HEK293 (cell line): ENCODE measurements around the gene SDF2L1.

Experiments
- HIC1 ChIP-seq: fragments of 450-650 bp; formaldehyde crosslinking; IDR thresholded peaks from 2 replicates; pipeline ENCODE4 v1.5.1; 2016; ENCODE audit warnings: missing biosample characterization, missing genetic modification characterization
- INSM2 ChIP-seq: fragments of 450-650 bp; formaldehyde crosslinking; IDR thresholded peaks from 2 replicates; pipeline ENCODE4 v1.5.1; 2016; ENCODE audit warnings: missing biosample characterization, missing genetic modification characterization
- KLF17 ChIP-seq: fragments of 450-650 bp; formaldehyde crosslinking; IDR thresholded peaks from 2 replicates; pipeline ENCODE4 v1.5.1; 2016; ENCODE audit warnings: missing biosample characterization, missing genetic modification characterization
- PBX3 ChIP-seq: sonication (generic); formaldehyde crosslinking; IDR thresholded peaks from 2 replicates; pipeline ENCODE4 v1.8.1; 2022; ENCODE audit warnings: mild to moderate bottlenecking, moderate library complexity, missing genetic modification reagents
- PRDM4 ChIP-seq: fragments of 450-650 bp; formaldehyde crosslinking; IDR thresholded peaks from 2 replicates; pipeline ENCODE4 v1.5.1; 2017; ENCODE audit warnings: missing biosample characterization, missing genetic modification characterization
- ZBTB7A ChIP-seq: fragments of 450-650 bp; formaldehyde crosslinking; IDR thresholded peaks from 2 replicates; pipeline ENCODE4 v1.5.1; 2016; ENCODE audit warnings: low read depth, missing biosample characterization, missing genetic modification characterization
- ZNF146 ChIP-seq: fragments of 450-650 bp; formaldehyde crosslinking; IDR thresholded peaks from 2 replicates; pipeline ENCODE4 v1.5.1; 2016; ENCODE audit warnings: missing biosample characterization, missing genetic modification characterization
- ZNF155 ChIP-seq: fragments of 450-650 bp; formaldehyde crosslinking; IDR thresholded peaks from 2 replicates; pipeline ENCODE4 v1.5.1; 2016; ENCODE audit warnings: missing biosample characterization, missing genetic modification characterization
- ZNF24 ChIP-seq: fragments of 450-650 bp; formaldehyde crosslinking; IDR thresholded peaks from 2 replicates; pipeline ENCODE4 v1.5.1; 2016; ENCODE audit warnings: missing biosample characterization, missing genetic modification characterization
- ZNF426 ChIP-seq: fragments of 450-650 bp; formaldehyde crosslinking; IDR thresholded peaks from 2 replicates; pipeline ENCODE4 v1.5.1; 2017; ENCODE audit warnings: missing biosample characterization, missing genetic modification characterization, mild to moderate bottlenecking, inconsistent platforms, moderate library complexity
- ZNF488 ChIP-seq: fragments of 450-650 bp; formaldehyde crosslinking; IDR thresholded peaks from 2 replicates; pipeline ENCODE4 v1.5.1; 2016; ENCODE audit warnings: missing biosample characterization, missing genetic modification characterization
- ZNF510 ChIP-seq: fragments of 450-650 bp; formaldehyde crosslinking; IDR thresholded peaks from 2 replicates; pipeline ENCODE4 v1.5.1; 2018; ENCODE audit warnings: mild to moderate bottlenecking, missing genetic modification characterization, missing biosample characterization; ENCODE audit not compliant: insufficient replicate concordance
- ZNF518A ChIP-seq: fragments of 450-650 bp; formaldehyde crosslinking; conservative IDR thresholded peaks from 2 replicates; pipeline ENCODE4 v1.5.1; 2016; ENCODE audit warnings: low read depth, missing biosample characterization, missing genetic modification characterization
- ZNF629 ChIP-seq: fragments of 450-650 bp; formaldehyde crosslinking; IDR thresholded peaks from 2 replicates; pipeline ENCODE4 v1.5.1; 2017; ENCODE audit warnings: missing biosample characterization, missing genetic modification characterization
- ZNF660 ChIP-seq: fragments of 450-650 bp; IDR thresholded peaks from 2 replicates; pipeline ENCODE4 v1.5.1; 2018; ENCODE audit warnings: missing biosample characterization, mild to moderate bottlenecking, missing genetic modification characterization
- ZNF692 ChIP-seq: fragments of 450-650 bp; formaldehyde crosslinking; IDR thresholded peaks from 2 replicates; pipeline ENCODE4 v1.5.1; 2016; ENCODE audit warnings: missing biosample characterization, missing genetic modification characterization
- ZNF785 ChIP-seq: fragments of 450-650 bp; formaldehyde crosslinking; IDR thresholded peaks from 2 replicates; pipeline ENCODE4 v1.5.1; 2016; ENCODE audit warnings: missing biosample characterization, missing genetic modification characterization
- ZSCAN5A ChIP-seq: fragments of 450-650 bp; formaldehyde crosslinking; IDR thresholded peaks from 2 replicates; pipeline ENCODE4 v1.5.1; 2016; ENCODE audit warnings: missing biosample characterization, missing genetic modification characterization
- ZXDB ChIP-seq: fragments of 450-650 bp; formaldehyde crosslinking; IDR thresholded peaks from 2 replicates; pipeline ENCODE4 v1.5.1; 2016; ENCODE audit warnings: missing biosample characterization, missing genetic modification characterization

Gene SDF2L1

GRCh38 chr22:21629255-21630149 lies 12.6 kb upstream of the SDF2L1 start, which contains the start of gene YDJC (continued):
- 0 out of 2 replicates have a peak, but pooled peaks have one; percentile 40 for TF ChIP-seq ZNF518A (tag by site-specific recombination)
- peak; percentile 76 for TF ChIP-seq ZNF24 (tag by site-specific recombination)
- TF ChIP-seq ZSCAN5A (tag by site-specific recombination): no peak; the same call in 1 of the 2 replicates
- peak; percentile 87 for TF ChIP-seq HIC1 (tag by site-specific recombination)
- peak; percentile 48; the same call in 1 of the 2 replicates for TF ChIP-seq ZNF629 (tag by site-specific recombination)
- peak; percentile 73 for TF ChIP-seq ZXDB (tag by site-specific recombination)
- TF ChIP-seq ZNF426 (tag by site-specific recombination): no peak
- TF ChIP-seq ZNF155 (tag by site-specific recombination): no peak
- no peak for TF ChIP-seq ZNF488 (tag by site-specific recombination)
- peak; percentile 47; the same call in 1 of the 2 replicates for TF ChIP-seq ZNF660 (tag by site-specific recombination)
- TF ChIP-seq ZBTB7A (tag by site-specific recombination): peak; percentile 45; the same call in 1 of the 2 replicates
- TF ChIP-seq ZNF785 (tag by site-specific recombination): peak; percentile 45; the same call in 1 of the 2 replicates
- TF ChIP-seq ZNF146 (tag by site-specific recombination): no peak
- no peak for TF ChIP-seq ZNF510
- TF ChIP-seq KLF17 (tag by site-specific recombination): peak; percentile 63
- TF ChIP-seq ZNF692 (tag by site-specific recombination): peak; percentile 98
- peak; percentile 53 for TF ChIP-seq INSM2 (tag by site-specific recombination)
- TF ChIP-seq PBX3 (CRISPR knock-in tag): peak; percentile 70
- peak; percentile 50; the same call in 1 of the 2 replicates for TF ChIP-seq PRDM4 (tag by site-specific recombination)
